Stimulated activated CD8-positive, alpha-beta memory T cell treated with anti-CD3 and anti-CD28 coated beads, Interleukin-4, amount 100 ng/mL, for 48 hours (primary cell): ENCODE measurements around the gene PACS2.

Source experiments
- DNase-seq: peaks from one replicate; pipeline ENCODE4 v3.0.0-alpha.2; 2020

PACS2 gene

GRCh38 chr14:105377555-105378182 lies 63.1 kb downstream of the PACS2 start:
- DNase-seq = no peak

GRCh38 chr14:105378199-105378598 lies 63.7 kb downstream of the PACS2 start:
- no peak for DNase-seq

- DNase-seq = no peak
These were observed 64.5 kb downstream of the PACS2 start for GRCh38 chr14:105378873-105379685.

- no peak for DNase-seq
These were observed 65.4 kb downstream of the PACS2 start for GRCh38 chr14:105379946-105380345.

GRCh38 chr14:105380756-105381155 lies 66.2 kb downstream of the PACS2 start:
- no peak for DNase-seq

- DNase-seq = no peak
These were observed 67.1 kb downstream of the PACS2 start for GRCh38 chr14:105381446-105382342.

- no peak for DNase-seq
These were observed 68.0 kb downstream of the PACS2 start for GRCh38 chr14:105382343-105383082.

GRCh38 chr14:105383083-105383730 lies 68.7 kb downstream of the PACS2 start:
- DNase-seq = no peak

GRCh38 chr14:105384041-105384557 lies 69.6 kb downstream of the PACS2 start:
- DNase-seq = no peak

GRCh38 chr14:105384605-105385321 lies 70.2 kb downstream of the PACS2 start:
- DNase-seq = no peak

- DNase-seq = no peak
These were observed 70.7 kb downstream of the PACS2 start for GRCh38 chr14:105385322-105385637.

GRCh38 chr14:105385698-105386365 lies 71.3 kb downstream of the PACS2 start:
- no peak for DNase-seq

GRCh38 chr14:105386581-105387529 lies 72.3 kb downstream of the PACS2 start:
- no peak for DNase-seq

GRCh38 chr14:105387530-105387922 lies 73.0 kb downstream of the PACS2 start:
- no peak for DNase-seq

GRCh38 chr14:105388110-105388951 lies 73.8 kb downstream of the PACS2 start:
- DNase-seq = no peak

- no peak for DNase-seq
These were observed 74.4 kb downstream of the PACS2 start for GRCh38 chr14:105388976-105389375.

- no peak for DNase-seq
These were observed 75.0 kb downstream of the PACS2 start for GRCh38 chr14:105389534-105389933.

- no peak for DNase-seq
These were observed 75.7 kb downstream of the PACS2 start for GRCh38 chr14:105389976-105390848.
